C4-2B (cell line): Measurements from ENCODE around the gene CLSTN2.
A peak's percentile ranks its signal among the peaks of the same experiment; 100 is the strongest.

Experiments
- H3K27ac ChIP-seq: fragments of 450-650 bp; 2 replicates; pipeline ENCODE4 v1.5.1; 2017
- ZFX ChIP-seq: fragments of 450-650 bp; IDR thresholded peaks from 2 replicates; pipeline ENCODE4 v1.6.1; 2017
- TF ChIP-seq, protein P1 (sequence below): fragments of 450-650 bp; conservative IDR thresholded peaks from 2 replicates; pipeline ENCODE4 v1.5.1; 2017; ENCODE audit warnings: mild to moderate bottlenecking

Gene CLSTN2

GRCh38 chr3:140206196-140207040 lies 271.4 kb downstream of the CLSTN2 start:
- no peak for TF ChIP-seq ZFX
- TF ChIP-seq, protein P1, sequence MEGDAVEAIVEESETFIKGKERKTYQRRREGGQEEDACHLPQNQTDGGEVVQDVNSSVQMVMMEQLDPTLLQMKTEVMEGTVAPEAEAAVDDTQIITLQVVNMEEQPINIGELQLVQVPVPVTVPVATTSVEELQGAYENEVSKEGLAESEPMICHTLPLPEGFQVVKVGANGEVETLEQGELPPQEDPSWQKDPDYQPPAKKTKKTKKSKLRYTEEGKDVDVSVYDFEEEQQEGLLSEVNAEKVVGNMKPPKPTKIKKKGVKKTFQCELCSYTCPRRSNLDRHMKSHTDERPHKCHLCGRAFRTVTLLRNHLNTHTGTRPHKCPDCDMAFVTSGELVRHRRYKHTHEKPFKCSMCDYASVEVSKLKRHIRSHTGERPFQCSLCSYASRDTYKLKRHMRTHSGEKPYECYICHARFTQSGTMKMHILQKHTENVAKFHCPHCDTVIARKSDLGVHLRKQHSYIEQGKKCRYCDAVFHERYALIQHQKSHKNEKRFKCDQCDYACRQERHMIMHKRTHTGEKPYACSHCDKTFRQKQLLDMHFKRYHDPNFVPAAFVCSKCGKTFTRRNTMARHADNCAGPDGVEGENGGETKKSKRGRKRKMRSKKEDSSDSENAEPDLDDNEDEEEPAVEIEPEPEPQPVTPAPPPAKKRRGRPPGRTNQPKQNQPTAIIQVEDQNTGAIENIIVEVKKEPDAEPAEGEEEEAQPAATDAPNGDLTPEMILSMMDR, result peak; percentile 17; the same call in 1 of the 2 replicates
- no peak overlapping the region for H3K27ac ChIP-seq

DNA sequence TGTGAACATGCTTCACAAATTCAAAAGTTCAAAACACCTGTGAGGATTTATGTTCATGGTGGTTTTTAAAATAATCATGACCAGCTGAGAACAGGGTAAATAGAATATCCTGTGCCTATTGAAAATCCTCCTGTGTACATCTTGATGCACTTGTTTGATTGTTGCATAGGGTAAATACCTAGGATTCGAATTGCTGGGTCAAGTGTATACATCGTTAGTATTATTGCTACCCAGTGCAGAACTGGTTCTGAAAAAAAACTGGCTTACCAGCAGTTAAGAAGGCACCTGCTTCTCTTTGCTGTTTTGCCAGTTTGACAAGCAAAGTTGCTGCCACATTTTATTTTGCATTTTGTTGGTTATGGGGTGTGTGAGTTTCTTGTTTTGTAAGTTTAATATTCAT lies 272.6 kb downstream of the CLSTN2 start:
- TF ChIP-seq, protein P1, result no peak
- no peak for TF ChIP-seq ZFX
- H3K27ac ChIP-seq, result no peak overlapping the region

DNA sequence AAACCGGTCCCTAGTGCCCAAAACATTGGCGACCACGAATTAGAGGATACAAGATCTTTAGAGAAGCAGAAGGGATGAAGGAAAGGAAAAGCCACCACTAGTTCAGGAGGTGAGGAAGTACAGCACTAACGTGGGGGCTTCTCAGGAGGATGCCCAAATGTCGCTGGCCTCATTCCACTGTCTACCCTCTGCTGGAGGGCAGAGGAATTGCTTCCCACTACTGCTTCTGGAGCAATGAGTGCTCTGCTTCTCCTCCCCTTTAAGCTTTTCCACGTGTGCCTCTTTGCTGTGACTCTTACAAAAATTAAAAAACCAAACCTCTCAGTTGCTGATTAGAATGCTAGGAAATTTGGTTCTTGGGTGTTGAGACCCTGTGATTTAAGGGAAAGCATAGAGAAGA lies 281.3 kb downstream of the CLSTN2 start:
- H3K27ac ChIP-seq, result no peak overlapping the region
- TF ChIP-seq, protein P1, result peak; percentile 89
- no peak for TF ChIP-seq ZFX

DNA sequence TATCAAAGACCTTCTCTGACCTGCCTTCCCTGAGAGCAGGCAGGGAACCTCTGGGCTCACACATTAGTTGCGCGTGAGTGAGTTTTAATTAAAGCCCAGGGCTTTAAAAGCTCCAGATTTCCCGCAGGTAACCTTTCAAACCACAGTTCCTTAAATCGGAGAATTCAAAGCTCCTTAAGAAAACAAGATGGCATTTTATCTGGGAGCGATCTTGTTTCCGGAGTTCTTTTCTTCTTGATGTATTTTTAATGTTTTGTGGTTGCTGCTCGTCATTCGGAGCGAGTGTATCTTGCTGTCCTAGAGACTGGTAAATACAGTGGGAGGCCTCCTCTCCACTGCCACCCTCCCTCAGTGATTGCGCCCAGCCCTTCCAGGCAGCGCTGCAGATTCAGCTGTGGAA lies 284.3 kb downstream of the CLSTN2 start:
- H3K27ac ChIP-seq, result no peak overlapping the region
- TF ChIP-seq, protein P1, result no peak
- no peak for TF ChIP-seq ZFX

DNA sequence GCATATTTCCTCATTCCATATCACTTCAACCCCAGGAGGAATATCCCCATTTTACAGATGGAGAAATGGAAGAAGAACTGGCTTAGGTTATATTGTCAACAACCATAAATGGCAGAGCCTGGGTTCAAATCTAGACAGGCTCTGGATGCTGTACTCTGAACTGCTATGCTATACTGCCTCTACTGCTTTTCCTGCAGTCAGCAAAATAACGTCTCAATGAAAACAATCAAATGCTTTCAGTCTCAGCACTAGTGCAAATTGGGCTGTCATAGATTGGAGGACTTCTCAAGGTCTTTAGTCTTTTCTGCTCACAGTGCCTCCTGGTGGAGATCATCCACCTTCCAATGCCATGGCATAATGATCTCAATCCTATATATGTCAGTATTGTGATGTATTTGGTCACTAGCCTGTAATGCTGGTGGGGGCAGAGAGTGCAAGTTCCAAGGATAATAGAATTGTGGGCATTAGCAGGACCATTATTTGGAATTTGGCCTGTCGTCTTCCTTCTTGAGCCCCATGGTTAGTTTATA lies 285.0 kb downstream of the CLSTN2 start:
- no peak for TF ChIP-seq ZFX
- TF ChIP-seq, protein P1, result peak; percentile 71
- H3K27ac ChIP-seq, result no peak overlapping the region

- no peak for TF ChIP-seq ZFX
- TF ChIP-seq, protein P1, result no peak
Measured at GRCh38 chr3:140223197-140223596, 288.2 kb downstream of the CLSTN2 start.

GRCh38 chr3:140223631-140224030 lies 288.6 kb downstream of the CLSTN2 start:
- no peak for TF ChIP-seq ZFX
- TF ChIP-seq, protein P1, result no peak
- no peak overlapping the region for H3K27ac ChIP-seq

More at GRCh38 chr3:140223197-140223596, 288.2 kb downstream of the CLSTN2 start:
- H3K27ac ChIP-seq, result no peak overlapping the region
